ENCODE results near the gene APBB2. TPM values are rescaled to one million over a fixed set of nuclear protein-coding genes. Genes with fewer than 3 reads are reported as not detected.

Gene APBB2
- total and polyA plus RNA-seq, 10 of the 15 experiments (the other 5 are each of a cell fraction or from before 2014, with no cell fraction given) = 2.7 to 24.6 (median 19.0) TPM

DNA sequence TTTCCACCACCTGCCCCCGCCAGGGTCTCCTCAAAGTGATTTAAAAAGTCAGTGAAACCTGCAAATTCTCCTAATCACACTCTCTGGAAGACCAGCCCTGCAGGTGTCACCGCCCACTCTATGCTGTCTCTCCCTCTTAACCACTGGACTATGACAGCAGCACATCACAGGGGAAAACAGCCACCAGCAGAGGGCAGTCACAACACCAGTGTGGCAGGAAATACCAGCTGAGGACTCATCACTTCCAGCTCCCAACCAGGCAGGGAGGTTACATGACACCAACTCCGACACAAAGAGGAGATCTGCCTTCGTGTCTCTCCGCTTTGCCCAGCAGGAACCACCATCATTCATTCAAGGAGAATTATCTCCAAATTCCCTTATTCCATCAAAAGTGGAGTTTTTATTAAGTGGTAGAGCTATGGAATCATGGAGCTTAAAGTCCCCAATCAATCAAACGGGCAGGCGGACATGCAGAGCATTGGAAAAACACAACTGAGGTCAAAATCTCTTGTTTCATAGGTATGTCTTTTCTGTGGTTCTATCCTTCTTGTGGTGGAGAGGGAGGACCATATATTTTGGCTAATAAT is 373.3 kb downstream of the APBB2 start (continued):
- TF ChIP-seq RFX5 (IDR thresholded peaks at IDR 0.05; ENCODE audit: low read depth, low read length) (no peak), CHD1 (IDR thresholded peaks at IDR 0.05; ENCODE audit: low read depth, low read length) (no peak), YY1 (IDR thresholded peaks at IDR 0.05; ENCODE audit: low read depth, low read length) (peak; percentile 62; the same call in 1 of the 2 replicates), ASH2L (IDR thresholded peaks at IDR 0.05; ENCODE audit: borderline replicate concordance, low read depth) (no peak), TBL1XR1 (IDR thresholded peaks at IDR 0.05; ENCODE audit: low read depth, low read length) (0 out of 2 replicates have a peak, but pooled peaks have one; percentile 38), ZNF207 (IDR thresholded peaks at IDR 0.05; ENCODE audit: borderline replicate concordance) (no peak), GABPA (IDR thresholded peaks at IDR 0.05; ENCODE audit: low read depth) (no peak), IKZF2 (IDR thresholded peaks at IDR 0.05) (peak; percentile 72 to 75), CBFB (IDR thresholded peaks at IDR 0.05; ENCODE audit: low read depth) (no peak), POLR2A (IDR thresholded peaks at IDR 0.05; ENCODE audit: low read depth, low read length) (no peak), RUNX3 (IDR thresholded peaks at IDR 0.05; ENCODE audit: low read length) (peak; percentile 60), DPF2 (IDR thresholded peaks at IDR 0.05) (peak; percentile 23; the same call in 1 of the 2 replicates)
- TF ChIP-seq, protein P1, sequence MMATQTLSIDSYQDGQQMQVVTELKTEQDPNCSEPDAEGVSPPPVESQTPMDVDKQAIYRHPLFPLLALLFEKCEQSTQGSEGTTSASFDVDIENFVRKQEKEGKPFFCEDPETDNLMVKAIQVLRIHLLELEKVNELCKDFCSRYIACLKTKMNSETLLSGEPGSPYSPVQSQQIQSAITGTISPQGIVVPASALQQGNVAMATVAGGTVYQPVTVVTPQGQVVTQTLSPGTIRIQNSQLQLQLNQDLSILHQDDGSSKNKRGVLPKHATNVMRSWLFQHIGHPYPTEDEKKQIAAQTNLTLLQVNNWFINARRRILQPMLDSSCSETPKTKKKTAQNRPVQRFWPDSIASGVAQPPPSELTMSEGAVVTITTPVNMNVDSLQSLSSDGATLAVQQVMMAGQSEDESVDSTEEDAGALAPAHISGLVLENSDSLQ (IDR thresholded peaks at IDR 0.05) = peak; percentile 52
- TF ChIP-seq, protein P2, sequence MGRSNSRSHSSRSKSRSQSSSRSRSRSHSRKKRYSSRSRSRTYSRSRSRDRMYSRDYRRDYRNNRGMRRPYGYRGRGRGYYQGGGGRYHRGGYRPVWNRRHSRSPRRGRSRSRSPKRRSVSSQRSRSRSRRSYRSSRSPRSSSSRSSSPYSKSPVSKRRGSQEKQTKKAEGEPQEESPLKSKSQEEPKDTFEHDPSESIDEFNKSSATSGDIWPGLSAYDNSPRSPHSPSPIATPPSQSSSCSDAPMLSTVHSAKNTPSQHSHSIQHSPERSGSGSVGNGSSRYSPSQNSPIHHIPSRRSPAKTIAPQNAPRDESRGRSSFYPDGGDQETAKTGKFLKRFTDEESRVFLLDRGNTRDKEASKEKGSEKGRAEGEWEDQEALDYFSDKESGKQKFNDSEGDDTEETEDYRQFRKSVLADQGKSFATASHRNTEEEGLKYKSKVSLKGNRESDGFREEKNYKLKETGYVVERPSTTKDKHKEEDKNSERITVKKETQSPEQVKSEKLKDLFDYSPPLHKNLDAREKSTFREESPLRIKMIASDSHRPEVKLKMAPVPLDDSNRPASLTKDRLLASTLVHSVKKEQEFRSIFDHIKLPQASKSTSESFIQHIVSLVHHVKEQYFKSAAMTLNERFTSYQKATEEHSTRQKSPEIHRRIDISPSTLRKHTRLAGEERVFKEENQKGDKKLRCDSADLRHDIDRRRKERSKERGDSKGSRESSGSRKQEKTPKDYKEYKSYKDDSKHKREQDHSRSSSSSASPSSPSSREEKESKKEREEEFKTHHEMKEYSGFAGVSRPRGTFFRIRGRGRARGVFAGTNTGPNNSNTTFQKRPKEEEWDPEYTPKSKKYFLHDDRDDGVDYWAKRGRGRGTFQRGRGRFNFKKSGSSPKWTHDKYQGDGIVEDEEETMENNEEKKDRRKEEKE (IDR thresholded peaks at IDR 0.05) = no peak
- TF ChIP-seq, protein P3, sequence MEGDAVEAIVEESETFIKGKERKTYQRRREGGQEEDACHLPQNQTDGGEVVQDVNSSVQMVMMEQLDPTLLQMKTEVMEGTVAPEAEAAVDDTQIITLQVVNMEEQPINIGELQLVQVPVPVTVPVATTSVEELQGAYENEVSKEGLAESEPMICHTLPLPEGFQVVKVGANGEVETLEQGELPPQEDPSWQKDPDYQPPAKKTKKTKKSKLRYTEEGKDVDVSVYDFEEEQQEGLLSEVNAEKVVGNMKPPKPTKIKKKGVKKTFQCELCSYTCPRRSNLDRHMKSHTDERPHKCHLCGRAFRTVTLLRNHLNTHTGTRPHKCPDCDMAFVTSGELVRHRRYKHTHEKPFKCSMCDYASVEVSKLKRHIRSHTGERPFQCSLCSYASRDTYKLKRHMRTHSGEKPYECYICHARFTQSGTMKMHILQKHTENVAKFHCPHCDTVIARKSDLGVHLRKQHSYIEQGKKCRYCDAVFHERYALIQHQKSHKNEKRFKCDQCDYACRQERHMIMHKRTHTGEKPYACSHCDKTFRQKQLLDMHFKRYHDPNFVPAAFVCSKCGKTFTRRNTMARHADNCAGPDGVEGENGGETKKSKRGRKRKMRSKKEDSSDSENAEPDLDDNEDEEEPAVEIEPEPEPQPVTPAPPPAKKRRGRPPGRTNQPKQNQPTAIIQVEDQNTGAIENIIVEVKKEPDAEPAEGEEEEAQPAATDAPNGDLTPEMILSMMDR (IDR thresholded peaks at IDR 0.05 in 2 of 3, conservative IDR thresholded peaks at IDR 0.05 in 1 of 3; ENCODE audit: control insufficient read depth in 2 of 3, extremely low read depth in 1 of 3, insufficient read depth in 1 of 3, low read depth in 3 of 3, low read length in 3 of 3) = peak; percentile 67 to 87 (median 78)
- TF ChIP-seq, protein P4, sequence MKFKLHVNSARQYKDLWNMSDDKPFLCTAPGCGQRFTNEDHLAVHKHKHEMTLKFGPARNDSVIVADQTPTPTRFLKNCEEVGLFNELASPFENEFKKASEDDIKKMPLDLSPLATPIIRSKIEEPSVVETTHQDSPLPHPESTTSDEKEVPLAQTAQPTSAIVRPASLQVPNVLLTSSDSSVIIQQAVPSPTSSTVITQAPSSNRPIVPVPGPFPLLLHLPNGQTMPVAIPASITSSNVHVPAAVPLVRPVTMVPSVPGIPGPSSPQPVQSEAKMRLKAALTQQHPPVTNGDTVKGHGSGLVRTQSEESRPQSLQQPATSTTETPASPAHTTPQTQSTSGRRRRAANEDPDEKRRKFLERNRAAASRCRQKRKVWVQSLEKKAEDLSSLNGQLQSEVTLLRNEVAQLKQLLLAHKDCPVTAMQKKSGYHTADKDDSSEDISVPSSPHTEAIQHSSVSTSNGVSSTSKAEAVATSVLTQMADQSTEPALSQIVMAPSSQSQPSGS (IDR thresholded peaks at IDR 0.05; ENCODE audit: low read length) = no peak
- TF ChIP-seq, protein P5, sequence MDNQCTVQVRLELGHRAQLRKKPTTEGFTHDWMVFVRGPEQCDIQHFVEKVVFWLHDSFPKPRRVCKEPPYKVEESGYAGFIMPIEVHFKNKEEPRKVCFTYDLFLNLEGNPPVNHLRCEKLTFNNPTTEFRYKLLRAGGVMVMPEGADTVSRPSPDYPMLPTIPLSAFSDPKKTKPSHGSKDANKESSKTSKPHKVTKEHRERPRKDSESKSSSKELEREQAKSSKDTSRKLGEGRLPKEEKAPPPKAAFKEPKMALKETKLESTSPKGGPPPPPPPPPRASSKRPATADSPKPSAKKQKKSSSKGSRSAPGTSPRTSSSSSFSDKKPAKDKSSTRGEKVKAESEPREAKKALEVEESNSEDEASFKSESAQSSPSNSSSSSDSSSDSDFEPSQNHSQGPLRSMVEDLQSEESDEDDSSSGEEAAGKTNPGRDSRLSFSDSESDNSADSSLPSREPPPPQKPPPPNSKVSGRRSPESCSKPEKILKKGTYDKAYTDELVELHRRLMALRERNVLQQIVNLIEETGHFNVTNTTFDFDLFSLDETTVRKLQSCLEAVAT (IDR thresholded peaks at IDR 0.05) = 0 out of 2 replicates have a peak, but pooled peaks have one; percentile 23
- TF ChIP-seq, protein P6, sequence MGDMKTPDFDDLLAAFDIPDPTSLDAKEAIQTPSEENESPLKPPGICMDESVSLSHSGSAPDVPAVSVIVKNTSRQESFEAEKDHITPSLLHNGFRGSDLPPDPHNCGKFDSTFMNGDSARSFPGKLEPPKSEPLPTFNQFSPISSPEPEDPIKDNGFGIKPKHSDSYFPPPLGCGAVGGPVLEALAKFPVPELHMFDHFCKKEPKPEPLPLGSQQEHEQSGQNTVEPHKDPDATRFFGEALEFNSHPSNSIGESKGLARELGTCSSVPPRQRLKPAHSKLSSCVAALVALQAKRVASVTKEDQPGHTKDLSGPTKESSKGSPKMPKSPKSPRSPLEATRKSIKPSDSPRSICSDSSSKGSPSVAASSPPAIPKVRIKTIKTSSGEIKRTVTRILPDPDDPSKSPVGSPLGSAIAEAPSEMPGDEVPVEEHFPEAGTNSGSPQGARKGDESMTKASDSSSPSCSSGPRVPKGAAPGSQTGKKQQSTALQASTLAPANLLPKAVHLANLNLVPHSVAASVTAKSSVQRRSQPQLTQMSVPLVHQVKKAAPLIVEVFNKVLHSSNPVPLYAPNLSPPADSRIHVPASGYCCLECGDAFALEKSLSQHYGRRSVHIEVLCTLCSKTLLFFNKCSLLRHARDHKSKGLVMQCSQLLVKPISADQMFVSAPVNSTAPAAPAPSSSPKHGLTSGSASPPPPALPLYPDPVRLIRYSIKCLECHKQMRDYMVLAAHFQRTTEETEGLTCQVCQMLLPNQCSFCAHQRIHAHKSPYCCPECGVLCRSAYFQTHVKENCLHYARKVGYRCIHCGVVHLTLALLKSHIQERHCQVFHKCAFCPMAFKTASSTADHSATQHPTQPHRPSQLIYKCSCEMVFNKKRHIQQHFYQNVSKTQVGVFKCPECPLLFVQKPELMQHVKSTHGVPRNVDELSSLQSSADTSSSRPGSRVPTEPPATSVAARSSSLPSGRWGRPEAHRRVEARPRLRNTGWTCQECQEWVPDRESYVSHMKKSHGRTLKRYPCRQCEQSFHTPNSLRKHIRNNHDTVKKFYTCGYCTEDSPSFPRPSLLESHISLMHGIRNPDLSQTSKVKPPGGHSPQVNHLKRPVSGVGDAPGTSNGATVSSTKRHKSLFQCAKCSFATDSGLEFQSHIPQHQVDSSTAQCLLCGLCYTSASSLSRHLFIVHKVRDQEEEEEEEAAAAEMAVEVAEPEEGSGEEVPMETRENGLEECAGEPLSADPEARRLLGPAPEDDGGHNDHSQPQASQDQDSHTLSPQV (IDR thresholded peaks at IDR 0.05) = no peak
